NCI-H1694 (cell line): ENCODE results near the gene CST3.
"Not testable (repeated sequence)": the region's sequence is repeated elsewhere in the genome, so short reads cannot be mapped to it uniquely, and the experiment has no call there.

Experiments used
- DNase-seq: peaks from one replicate; lab custom pipeline; 2025; lab: John Stamatoyannopoulos, UW

CST3 gene, protein sequence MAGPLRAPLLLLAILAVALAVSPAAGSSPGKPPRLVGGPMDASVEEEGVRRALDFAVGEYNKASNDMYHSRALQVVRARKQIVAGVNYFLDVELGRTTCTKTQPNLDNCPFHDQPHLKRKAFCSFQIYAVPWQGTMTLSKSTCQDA

DNA sequence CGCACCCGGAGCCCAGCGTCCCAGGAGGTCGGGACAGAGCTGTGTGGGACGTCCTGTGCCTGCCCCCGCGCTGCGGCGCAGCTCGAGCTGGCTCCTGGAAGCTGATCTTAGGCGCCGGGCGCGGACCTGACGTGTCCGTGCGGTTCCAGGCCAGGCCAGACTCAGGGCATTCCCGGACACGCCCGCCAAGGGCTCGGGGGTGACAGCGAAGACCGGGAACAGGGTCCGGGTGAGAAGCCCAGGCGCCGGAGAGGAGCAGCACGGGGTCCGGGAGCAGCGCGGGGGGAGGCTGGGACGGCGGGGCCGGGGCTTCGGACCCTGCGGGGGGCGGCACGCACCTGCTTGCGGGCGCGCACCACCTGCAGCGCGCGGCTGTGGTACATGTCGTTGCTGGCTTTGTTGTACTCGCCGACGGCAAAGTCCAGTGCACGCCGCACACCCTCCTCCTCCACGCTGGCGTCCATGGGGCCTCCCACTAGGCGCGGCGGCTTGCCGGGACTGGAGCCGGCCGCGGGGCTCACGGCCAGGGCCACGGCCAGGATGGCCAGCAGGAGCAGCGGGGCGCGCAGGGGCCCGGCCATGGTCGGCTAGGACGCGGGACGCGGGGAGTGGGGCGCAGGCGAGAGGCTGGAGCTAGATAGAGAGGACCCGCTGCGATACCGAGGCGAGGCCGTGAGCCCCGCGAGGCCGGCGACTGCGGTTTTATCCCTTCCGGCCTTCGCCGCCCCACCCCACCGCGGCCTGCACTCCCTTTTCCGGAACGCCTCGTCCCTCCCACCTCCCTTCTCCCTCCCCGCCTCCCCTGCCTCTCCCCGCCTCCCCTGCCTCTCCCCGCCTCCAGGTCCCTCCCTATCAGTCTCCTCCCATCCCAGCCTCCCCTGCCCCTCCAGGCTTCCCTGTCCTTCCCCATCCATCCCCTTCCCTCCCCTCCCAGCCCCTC is at the start of gene CST3:
TSS of gene CST3 (minus strand) at position 674 of the 940 bp plus-strand sequence. CDS start at position 581, 93 bp downstream.
- peak; percentile 64 for DNase-seq

DNA sequence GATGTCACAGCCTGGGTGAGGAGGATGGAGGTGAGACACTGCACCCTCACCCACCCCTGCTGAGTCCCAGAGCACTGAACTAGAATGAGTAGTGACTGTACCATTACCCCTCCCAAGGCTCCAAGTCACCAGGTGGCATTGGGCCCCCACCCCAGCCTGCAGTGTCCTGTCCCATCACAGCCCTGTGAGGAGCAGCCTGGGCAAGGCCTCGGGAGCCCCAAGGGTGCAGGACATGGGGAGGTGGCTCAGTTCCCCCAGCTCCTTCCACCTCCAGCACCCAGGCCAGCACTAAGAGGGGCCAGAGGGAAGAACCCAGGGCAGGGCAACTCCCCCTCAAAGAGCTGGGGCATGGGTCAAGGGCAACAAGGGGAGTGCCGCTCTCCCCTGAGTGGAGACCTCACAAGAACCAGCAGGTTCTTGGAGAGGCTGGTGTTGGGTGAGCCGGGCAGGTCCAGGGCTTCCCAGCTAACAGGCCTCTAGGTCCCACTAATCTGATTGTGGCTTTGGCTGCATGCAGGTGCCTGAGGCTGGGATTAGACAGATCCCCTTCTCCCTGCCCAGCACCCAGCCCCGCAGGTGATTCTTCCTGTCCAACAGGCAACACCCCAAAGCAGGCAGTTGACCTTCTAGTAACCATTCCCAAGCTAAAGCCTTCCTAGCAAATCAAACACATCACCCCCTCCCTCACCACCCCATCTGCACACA is 48.4 kb upstream of the CST3 start:
- no peak for DNase-seq

DNA sequence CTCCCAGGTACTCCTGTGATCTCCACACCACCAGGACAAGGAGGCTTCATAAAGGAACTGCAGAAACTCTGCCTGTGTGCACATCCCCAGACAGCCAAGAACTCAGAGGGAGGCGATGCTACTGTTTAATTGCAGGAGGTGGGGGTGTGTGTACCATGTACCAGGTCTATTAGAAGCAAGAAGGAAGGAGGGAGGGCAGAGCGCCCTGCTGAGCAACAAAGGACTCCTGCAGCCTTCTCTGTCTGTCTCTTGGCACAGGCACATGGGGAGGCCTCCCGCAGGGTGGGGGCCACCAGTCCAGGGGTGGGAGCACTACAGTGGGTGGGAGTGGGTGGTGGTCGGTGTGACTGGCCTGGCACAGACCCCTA is 47.8 kb upstream of the CST3 start:
- not testable (repeated sequence) for DNase-seq

DNA sequence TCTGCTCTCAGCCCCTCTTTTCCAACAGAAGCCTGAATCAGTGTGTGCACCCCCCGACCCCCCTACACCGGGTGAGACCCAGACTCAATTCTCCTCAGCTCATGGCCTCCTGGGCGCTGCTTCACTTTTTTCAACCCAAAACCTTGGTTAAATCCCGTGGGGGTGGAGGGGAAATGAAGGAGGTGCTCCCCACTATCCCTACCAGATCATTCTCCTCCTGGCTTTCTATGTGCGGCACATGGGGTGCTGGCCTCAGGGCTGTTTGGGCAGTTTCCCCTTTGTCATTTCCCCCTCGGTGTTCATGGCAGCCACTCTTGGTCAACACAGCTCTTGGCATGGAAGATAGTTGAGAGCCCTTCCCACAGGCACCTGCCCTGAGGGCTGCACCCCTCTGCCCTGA is 46.5 kb upstream of the CST3 start:
- DNase-seq = no peak

DNA sequence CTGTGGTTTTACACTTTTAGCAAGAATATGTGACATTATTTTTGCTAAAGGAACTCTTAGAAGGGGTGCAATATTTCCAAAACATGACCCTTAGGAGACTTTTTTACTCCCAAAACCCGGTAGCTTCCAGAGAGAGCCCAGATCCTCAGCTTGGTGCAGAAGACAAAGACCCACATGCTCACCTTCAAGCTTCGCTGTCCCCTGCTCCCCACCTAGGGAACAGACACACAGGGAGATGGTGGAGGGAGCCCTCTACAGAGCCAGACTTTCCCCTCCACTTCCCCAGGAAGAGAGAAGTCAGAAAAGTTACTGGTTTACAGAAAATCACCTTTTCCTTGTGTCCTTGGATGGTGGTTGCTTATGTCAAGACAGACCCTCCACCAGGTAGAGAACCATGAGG is 46.1 kb upstream of the CST3 start:
- DNase-seq = no peak

DNA sequence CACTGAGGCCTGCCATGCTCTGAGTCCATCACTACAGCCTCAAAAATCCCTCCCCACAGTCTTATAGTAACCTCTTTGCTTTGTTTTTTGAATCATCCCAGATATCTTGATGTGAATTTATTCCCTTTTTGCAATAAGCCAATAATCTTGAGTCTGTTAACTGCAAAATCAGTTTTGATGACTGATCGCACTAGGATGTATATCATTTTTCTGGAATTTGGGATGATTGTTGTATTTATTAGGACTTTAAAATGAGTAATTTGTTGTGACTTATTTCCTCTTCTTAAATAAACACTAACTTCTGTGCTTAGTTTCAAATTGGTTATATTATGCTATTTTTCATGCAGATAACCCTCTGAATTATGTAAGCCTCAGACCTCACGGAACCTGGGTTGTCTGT is 45.5 kb upstream of the CST3 start:
- no peak for DNase-seq

DNA sequence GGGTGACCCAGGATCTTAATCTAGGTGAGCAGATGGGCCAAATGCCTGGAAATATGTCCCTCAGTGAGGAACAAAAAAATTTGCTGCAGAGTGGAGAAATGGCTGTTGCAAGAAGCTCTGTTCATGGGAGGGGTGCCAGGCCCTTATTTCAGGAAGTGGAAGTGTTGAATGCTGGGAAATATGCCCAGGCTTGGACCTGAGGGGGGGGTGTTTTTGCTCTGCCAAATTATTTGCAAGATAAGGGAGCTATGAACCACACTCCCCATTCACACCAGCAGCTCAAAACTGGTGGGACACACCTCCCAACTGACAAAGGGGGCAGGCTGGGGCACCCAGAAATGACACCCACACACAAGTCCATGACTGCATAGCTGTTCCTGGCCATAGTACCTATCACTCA is 42.4 kb upstream of the CST3 start:
- DNase-seq = no peak

DNA sequence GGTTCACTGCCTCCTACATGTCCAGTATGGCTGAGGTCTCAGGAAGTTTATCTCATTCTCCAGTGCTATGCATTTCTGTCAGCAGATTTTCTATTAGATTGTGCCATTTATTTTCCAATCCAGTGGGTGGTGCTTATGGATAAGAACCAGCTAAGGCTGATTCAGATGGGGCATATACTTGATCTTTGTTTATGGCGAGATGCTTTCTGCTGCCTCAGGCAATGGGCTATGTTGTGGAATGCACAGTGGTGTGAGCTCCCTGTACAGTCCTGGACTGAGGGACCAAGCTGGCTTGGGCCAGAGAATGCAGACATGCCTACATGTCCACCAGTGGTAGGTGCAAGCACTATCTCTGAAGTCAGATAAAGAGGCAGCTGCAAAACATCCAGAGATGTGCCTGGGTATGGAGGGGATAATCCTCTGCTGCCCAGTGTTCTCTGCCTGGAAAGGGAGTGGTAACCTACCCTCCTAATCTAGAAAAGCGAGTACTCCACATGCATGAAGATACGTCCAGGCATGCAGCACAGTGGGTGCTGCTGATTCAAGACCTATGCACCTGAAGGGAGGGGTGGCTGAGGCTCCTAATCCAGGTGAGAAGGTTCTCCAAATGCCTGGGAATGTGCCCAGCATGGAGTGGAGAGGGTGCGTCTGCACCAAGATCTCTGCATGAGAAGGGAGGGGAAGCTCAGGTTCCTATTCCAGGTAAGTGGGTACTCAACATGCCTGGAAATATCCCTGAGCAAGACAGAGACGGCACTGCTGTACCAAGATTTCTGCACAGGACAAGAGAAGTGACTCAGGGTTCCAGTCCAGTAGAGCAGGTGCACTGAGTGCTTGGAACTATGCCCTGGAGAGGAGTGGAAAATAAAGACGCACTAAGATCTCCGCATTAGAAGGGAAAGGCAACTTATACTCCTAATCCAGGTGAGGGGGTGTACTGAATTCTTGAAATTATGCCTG is 41.7 kb upstream of the CST3 start:
- DNase-seq = no peak

DNA sequence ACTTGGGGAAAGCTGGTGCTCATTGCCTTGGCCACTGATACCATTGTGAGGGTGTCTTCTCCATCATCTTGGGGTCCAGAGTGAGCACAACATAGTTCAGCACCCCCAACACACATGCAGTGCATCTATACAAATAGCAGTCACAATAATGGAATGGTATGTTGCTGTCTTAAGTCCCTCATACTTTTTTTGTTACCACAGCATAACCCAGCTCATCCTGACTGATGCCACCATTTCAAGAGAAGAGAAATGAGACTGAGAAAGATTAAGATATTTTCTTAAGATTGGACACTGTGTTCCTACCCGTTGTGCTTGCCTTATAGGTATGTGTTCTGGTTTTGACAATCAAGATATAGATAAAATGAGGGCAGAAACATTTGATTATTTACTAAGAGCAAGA is 35.5 kb upstream of the CST3 start:
- no peak for DNase-seq

DNA sequence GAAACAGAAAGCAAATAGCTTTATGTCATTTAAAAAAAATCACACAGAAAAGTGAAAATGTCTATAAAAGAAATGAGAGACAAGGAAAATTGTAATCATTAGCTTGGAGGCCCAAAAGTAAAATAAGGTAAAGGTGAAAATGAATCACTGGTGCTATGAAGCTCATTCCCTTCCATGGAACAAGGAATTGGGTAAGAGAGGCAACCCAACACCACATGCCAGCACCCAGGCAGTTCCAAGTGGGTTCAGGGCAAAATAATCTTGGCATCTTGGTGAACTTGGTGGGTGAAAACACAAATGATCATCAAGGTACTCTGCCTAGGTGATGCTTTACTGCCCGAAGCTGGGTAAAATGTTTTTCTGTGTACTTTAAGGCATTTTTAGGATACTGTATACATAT is 34.4 kb upstream of the CST3 start:
- DNase-seq = no peak

DNA sequence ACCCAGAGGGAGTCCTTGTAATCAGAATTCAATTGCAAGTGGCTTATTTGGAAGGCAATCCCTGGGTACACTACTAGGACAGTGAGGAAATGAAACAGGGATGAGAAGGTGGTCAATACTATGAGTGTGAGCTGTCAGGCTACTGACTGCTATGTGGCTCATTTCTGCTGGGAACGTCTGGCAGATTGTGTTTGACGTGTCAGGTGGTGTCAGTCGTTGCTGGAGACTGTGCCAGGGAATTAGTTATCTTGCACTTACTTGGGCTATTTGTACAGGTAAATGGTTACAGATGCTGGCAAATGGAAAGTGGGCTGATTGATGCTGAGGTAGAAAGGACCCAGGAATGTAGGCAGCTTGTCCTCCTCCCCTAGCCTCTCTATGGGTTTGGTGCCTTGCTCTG is 33.7 kb upstream of the CST3 start:
- no peak for DNase-seq

DNA sequence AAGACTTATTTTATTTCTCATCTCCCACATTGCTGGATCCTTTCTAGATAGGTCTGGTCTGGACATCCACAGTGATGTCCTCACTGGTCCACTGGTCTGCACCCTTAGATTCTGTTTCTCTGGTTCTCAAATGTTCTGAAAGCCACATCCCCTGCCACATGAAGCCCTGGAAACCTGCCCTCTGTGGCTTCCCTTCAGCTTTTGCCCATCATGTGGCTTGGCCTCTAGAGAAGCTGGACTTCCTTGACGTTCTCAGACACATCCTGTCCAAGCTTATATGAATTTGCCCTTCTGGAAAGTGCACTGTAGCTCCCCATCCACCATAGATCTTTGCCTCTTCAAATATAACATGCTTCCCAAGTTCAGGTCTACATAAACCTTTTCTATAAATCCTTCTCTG is 32.6 kb upstream of the CST3 start:
- DNase-seq = no peak

DNA sequence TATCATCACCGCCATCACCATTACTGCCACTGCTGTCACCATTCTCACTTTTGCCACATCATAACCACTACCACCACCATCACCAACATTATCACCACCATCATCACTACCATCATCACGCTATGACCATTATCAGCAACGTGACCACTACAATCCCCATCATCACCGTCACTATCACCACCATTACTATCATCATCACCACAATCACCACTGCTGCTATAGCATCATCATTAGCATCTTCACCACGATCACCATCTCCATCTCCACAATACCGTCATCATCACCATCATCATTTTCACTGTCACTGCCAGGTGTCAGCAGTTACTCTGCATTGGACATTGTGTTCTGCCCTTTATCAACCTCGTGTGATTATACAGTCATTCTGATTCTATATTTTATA is 32.1 kb upstream of the CST3 start:
- no peak for DNase-seq

DNA sequence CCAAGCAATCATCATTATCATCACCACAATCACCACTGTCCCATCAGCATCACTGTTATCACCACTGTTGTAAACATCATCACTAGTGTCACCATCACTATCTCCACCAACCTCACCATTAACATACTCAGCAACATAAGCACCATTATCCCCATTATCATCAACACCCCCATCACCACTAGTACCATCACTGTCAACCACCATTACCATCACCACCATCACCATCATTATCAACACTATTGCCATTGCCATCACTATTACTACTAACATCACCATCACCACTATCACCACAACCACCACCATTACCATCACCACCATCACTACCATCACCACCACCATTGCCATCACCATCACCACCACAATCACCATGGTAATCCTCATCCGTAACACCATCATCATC is 31.6 kb upstream of the CST3 start:
- no peak for DNase-seq

DNA sequence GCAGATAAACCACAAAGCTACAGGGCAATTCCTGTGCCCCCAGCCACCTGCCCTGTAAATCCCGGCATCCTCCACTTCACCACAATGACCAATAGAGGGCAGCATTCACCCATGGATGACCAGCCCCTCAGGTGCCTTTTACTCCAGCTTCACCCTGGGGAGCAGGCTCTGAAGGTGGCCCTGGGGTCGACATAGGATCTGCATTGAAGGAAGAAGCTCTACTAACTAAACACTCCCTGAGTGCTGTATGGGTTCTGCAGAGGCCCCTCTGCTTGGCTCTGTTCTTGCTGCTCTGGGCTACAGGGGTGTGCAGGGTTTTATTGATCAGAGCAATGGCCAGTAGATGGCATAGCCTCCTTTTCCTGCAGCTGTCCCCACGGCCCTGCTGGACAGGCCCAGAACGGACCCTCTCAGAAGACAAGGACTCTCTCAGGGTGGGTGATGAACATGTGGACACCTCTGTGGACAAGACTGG is 30.8 kb upstream of the CST3 start:
- DNase-seq = peak; percentile 58

DNA sequence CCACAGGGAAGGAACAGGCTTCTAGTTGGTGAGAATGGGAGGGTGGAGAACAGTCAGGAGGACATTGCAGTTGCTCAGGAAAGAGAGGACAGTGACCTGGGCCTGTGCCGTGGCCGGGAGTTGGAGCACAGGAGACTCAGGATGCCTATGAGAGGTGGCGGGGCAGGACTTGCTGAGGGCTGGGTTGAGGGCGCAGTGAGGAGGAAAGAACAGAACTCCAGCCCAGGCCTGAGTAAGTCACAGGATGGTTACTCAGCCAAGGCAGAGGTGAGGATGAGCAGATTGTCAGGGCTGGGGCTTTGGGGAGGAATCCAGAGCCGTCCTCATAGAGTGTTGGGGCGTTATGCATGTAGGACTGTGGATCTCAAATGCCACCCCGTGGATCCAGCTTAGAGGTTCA is 29.9 kb upstream of the CST3 start:
- DNase-seq = no peak

DNA sequence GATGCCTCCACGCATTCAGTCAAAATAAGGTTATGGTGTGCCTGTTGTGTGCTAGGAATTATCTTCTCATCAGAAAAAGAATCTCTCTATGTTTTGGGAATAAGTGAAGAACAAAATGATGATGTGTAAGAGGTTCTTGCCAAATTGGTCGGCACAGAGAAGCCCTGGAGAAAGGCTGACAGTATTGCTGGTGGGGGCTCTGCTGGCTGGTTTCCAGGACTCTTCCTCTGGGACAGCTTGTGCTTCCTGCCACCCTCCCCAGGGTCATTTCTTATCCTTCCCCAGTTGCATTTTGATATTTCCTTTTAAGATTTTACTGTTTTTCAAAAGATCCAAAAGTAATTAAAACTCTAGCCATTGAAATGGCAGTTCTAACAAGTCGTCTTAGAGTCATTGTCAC is 28.9 kb upstream of the CST3 start:
- no peak for DNase-seq

DNA sequence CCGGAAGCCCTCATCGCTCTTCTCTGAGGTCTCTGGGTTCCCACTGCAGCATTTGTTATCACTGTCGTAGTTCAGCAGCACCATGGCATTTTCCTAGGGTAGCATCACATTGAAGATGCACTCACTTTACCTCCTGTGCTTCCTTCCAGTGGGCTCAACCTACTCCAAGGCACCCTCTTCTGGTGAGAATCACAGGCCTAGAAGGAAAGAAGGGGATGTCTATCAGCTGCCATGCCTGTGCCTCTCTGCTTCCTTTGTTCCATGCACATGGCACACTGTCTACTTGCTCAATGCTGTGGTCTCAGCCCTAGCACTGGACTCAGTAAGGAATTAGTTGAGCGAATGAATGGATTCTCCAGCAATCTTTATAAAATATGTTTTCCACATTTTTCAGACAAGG is 28.4 kb upstream of the CST3 start:
- no peak for DNase-seq

DNA sequence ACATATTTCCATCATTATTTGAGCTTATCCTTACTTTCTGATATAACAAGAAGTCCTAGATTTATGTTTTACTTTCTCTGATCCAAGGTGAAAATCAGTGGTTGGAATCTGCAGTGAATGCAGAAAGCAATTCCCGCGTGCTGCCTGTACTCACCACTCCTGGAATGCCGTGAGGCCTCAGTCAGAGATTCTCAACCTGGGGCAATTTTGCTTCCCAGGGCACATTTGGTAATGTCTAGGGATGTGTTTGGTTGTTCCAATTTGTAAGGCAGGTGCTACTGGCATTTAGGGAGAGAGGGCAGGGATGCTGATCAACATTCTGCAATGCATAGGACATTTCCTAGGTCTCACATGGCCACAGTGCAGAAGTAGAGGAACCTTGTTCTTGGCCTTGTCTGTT is 27.2 kb upstream of the CST3 start:
- DNase-seq = no peak

DNA sequence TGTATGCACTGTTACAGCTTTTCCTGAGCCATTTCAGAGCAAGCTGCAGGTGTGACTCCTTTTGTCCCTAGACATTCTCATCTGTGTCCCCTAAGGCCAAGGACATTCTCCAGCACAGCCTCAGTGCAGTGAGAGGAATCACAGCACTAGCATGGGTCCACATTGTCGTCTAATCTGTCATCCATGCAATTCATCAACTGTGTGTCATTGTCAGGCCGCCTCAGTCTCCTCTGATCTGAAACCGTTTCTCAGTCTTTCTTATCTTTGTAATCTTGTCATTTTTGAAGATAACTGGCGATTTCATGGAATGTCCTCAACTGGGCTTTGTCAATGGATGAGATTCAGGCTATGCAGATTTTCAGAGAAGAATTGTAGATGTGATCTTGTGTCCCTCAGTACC is 26.3 kb upstream of the CST3 start:
- not testable (repeated sequence) for DNase-seq

DNA sequence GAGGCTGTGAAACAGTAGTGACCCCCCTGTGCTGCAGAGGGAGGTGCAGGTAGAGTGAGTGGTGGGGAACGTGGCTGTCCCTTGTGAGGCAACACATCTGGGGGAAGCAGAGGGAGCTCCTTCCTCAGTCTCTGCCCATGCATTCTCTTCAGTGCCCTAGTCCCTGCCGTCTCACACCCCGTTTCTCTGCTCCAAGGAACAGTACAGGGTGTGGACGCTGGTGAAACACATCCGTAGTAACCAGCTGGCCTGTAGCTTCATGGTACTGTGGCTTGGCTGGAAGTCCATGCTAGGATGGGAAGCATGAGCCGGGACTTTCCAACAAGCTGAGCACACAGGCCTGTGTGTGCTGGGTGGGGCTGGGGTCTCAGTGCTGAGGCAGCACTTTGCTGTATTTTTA is 25.4 kb upstream of the CST3 start:
- DNase-seq = no peak
